ENCODE results near the gene GALNT15.
A peak's percentile ranks its signal among the peaks of the same experiment; 100 is the strongest.

DNA sequence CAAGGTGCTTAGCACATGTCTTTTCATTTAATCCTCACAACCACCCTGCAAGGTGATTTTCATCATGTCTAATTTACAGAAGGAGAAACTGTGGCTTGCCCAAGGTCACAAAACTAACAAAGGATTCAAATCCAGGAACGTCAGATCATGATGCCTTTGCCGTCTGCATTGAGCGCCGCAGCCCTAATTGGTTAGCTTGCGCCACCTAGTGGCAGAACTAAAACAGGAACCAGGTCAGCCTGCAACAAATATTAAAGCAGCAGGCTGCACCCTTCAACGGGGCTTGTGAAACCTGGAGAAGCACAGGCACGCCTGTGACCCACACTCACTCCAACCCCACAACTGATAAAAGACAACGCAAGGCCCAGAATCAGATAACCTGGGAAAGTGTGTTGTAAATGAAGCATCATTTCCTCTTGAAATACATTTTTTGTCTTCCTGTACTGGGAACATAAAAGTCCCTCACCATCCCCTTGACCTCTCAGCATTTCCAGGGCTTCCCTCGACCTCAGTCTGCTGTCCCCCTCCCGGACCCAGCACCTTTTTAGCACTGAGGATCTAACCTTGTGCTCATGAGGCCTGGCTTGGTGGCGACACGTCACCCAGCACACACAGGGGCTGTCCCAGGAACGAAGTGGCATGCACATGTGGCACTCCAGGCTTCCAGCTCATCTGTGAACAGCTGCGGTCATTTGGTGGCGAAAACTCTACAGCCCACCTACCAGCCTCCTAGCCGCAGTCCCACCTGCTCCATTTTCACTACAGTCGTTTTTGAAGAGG lies 73.0 kb downstream of the GALNT15 start:
- TF ChIP-seq, protein P1, sequence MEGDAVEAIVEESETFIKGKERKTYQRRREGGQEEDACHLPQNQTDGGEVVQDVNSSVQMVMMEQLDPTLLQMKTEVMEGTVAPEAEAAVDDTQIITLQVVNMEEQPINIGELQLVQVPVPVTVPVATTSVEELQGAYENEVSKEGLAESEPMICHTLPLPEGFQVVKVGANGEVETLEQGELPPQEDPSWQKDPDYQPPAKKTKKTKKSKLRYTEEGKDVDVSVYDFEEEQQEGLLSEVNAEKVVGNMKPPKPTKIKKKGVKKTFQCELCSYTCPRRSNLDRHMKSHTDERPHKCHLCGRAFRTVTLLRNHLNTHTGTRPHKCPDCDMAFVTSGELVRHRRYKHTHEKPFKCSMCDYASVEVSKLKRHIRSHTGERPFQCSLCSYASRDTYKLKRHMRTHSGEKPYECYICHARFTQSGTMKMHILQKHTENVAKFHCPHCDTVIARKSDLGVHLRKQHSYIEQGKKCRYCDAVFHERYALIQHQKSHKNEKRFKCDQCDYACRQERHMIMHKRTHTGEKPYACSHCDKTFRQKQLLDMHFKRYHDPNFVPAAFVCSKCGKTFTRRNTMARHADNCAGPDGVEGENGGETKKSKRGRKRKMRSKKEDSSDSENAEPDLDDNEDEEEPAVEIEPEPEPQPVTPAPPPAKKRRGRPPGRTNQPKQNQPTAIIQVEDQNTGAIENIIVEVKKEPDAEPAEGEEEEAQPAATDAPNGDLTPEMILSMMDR (IDR thresholded peaks at IDR 0.05), result peak; percentile 78 to 96 (median 82)
- TF ChIP-seq POLR2A (IDR thresholded peaks at IDR 0.05) (no peak), EP300 (IDR thresholded peaks at IDR 0.05) (no peak), POLR2AphosphoS5 (IDR thresholded peaks at IDR 0.05) (no peak)

Measured in sigmoid colon (tissue), 4 donors.